NCI-H2029 (cell line): ENCODE data around the gene GTF3C4.
"Not testable (repeated sequence)": the region's sequence is repeated elsewhere in the genome, so short reads cannot be mapped to it uniquely, and the experiment has no call there.

Experiments used
- DNase-seq: peaks from one replicate; lab custom pipeline; 2025; lab: John Stamatoyannopoulos, UW

The GTF3C4 gene

GRCh38 chr9:132699956-132700355 lies 29.7 kb downstream of the GTF3C4 start:
- no peak for DNase-seq

DNA sequence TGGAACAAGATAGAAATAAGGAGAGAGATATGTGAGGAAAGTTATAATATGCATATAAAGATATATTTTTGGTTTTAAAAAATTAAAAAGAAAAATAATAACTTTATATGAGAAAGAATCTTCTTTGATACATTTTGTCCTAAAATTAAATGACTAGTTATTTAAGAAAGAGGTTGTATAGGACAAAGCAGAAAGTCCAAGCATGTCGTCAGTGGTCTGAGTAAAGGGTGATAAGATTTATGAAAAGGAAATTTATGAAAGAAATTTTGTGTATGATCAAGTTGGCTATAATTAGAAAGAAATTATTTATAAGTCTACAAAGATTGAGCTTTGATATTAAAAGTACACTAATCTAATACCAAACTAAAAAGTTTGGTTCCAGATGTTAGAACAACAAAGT lies 32.0 kb downstream of the GTF3C4 start:
- no peak for DNase-seq

DNA sequence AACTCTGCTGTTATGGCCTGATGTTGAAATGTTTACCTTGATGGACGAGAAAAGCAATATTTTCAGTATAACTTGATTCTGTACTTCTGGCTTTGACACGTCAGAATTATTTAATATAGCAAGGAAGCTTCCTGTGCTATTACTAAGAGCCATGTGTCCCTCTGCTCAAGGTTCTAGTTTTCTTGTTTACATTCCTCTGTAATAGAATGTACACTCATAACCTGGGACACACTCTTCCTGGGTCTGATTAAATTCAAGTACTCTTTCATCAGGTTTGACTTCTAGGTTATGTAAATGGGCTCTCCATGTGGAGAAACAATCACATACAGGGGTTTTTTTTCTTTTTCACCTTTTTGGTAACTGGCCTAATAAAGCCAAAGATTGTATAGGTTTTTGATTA lies 33.1 kb downstream of the GTF3C4 start:
- no peak for DNase-seq

GRCh38 chr9:132708239-132708638 lies 38.0 kb downstream of the GTF3C4 start:
- DNase-seq = no peak

- DNase-seq = no peak
Observed at GRCh38 chr9:132708769-132709430, 38.6 kb downstream of the GTF3C4 start.

DNA sequence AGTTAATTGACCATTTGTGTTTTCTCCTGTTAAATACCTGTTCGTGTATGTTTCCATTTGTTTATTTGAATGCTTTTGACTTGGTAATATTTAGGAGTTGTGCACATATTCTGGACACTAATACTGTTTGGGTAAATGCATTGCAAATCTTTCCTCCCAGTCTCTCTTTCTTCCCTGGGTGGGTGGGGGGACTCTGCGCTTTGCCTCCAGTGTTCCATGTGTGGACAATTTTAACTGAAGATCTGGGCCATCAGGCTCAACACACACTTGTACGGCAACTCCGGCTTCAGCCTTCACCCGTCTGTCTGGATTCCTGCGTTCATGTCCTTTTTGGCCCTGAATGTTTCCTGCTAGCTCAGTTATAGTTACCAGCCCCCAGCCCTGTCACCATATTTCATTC lies 40.1 kb downstream of the GTF3C4 start:
- DNase-seq = no peak

GRCh38 chr9:132711152-132711551 lies 40.9 kb downstream of the GTF3C4 start:
- not testable (repeated sequence) for DNase-seq

GRCh38 chr9:132711846-132712245 lies 41.6 kb downstream of the GTF3C4 start:
- no peak for DNase-seq

DNA sequence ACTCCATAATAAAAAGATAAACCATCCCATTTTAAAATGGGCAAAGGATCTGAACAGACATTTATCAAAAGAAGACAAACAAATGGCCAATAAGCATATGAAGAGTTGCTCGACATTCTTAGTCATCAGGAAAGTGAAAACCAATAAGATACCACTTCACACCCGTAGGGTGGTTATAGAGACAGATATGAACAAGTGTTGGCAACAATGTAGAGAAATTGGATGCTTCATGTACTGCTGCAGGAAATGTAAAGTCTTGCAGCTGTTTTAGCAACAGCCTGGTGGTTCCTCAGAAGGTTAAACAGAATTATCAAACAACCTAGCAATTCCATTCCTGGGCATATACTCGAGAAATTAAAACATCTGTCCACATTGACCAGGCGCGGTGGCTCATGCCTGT lies 42.5 kb downstream of the GTF3C4 start:
- DNase-seq = no peak

- DNase-seq = no peak
Observed at GRCh38 chr9:132716007-132716406, 45.7 kb downstream of the GTF3C4 start.

DNA sequence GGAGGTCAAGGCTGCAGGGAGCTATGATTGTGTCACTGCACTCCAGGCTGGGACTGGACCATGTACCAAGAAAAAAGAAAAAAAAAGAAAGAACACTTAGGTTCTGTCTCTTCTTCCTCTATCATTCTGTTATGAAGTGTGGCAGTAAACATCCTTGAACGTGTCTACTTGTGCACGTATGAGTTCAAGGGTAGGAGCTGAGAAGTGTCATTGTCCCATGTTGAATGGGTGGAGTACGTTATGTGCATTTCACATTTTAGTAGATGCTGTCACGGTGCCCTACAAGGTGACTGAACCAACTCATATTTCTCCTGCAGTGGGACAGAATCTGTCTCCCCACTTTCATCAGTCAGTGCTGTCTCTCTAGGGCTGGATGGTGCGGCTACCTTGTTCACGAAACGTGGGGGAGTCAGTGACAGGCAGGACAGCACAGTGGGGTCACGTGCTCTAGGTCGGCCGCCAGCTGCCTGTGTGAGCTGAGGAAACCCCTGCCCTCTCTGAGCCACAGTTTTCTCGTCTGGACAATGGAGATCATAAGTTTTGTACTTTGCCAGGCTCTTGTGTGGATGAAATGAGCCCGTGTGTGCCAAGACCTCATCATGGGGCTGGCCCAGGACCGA lies 47.2 kb downstream of the GTF3C4 start:
- DNase-seq = no peak

DNA sequence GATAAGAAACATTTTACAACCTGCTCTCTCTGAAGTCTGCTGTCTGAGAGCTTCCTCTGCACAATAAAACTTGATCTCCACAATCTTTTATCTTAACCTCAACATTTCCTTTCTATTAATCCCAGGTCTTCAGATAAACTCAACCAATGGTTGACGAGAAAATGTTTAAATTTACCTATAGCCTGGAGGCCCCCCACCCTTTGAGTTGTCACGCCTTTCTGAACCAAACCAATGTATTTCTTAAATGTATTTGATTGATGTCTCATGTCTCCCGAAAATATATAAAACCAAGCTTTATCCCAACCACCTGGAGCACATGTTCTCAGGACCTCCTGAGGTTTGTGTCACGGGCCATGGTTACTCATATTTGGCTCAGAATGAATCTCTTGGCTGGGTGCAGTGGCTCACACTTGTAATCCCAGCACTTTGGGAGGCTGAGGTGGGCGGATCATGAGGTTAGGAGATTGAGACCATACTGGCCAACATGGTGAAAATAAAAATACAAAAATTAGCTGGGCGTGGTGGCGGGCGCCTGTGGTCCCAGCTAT lies 48.2 kb downstream of the GTF3C4 start:
- not testable (repeated sequence) for DNase-seq

- no peak for DNase-seq
Observed at GRCh38 chr9:132721661-132722060, 51.4 kb downstream of the GTF3C4 start.

GRCh38 chr9:132722564-132723065 lies 52.4 kb downstream of the GTF3C4 start:
- no peak for DNase-seq

GRCh38 chr9:132723809-132724208 lies 53.5 kb downstream of the GTF3C4 start:
- no peak for DNase-seq

- no peak for DNase-seq
Observed at GRCh38 chr9:132725306-132725705, 55.0 kb downstream of the GTF3C4 start.

- DNase-seq = no peak
Observed at GRCh38 chr9:132726576-132727130, 56.4 kb downstream of the GTF3C4 start.

DNA sequence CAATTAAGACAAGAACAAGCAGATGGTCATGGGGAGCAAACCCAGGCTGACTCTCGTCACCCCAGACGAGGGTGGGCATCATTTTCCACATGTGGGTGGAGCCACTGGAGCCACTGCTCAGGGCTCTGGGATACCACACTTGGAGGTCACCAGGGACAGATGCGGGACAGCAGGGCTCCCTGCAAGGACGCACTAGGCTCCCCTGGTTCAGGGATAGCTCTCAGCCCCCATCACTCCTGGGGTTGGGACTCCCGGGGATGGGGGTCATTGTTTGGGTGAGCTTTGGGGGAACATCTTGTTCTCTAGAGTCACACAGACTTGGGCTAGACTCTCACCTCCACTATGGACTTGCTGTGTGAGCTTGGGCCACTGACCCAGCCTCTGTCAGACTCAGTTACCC lies 57.8 kb downstream of the GTF3C4 start:
- DNase-seq = no peak

GRCh38 chr9:132728497-132728896 lies 58.2 kb downstream of the GTF3C4 start:
- no peak for DNase-seq

DNA sequence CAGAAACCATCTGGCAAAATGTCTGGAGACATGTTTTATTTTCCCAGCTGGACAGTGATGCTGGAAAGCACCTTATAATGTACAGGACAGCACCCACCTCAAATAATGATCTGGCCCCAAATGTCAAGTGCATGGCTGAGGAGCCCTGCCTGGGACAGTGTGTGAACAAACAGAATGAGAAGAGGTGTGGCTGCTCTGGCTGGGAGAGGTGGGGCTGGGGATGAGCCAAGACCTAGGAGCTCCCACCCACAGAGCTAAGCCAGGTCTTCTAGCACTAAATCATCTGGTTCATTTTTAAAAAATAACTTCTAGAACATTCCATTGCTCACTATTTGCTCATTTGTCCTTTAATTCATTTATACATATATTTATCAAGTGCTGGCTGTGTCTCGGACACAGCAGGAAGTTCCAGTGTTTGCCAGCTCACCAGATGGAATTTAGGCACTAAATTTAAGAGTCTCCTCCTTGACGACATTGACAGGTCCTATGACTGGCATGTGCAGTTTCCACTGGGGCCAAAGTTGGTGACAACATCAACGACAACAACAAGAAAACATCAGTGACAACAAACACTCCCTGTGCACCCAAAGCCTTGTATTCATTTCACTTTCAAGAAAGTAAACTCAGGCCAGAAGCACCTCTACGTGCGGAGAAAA lies 59.1 kb downstream of the GTF3C4 start:
- no peak for DNase-seq

- no peak for DNase-seq
Observed at GRCh38 chr9:132730054-132731033, 60.1 kb downstream of the GTF3C4 start.
